ENCODE data around the gene SLC7A10. TPM values are rescaled to one million over a fixed set of nuclear protein-coding genes. Genes with fewer than 3 reads are reported as not detected.

SLC7A10 gene
- total RNA-seq, 2 donors from 2014 or later, result not detected

GRCh38 chr19:33175886-33176669 is 49.6 kb downstream of the SLC7A10 start:
- Histone ChIP-seq H3K4me3 (peak overlapping the region; percentile 98), H3K27ac (peak overlapping the region; percentile 96), H3K27me3 (replicated peaks; ENCODE audit: insufficient read depth) (no peaks in the 10 kb centered on the region), H3K36me3 (no peaks in the 10 kb centered on the region), H3K9me3 (no peaks in the 10 kb centered on the region), H3K4me1 (ENCODE audit: control insufficient read depth in 1 of 2, low read depth in 2 of 2) (peaks cover 16 to 19% of the 10 kb centered on the region in 2 donors)
- no peak for TF ChIP-seq CTCF (IDR thresholded peaks at IDR 0.05)
- ATAC-seq (ENCODE audit: insufficient number of reproducible peaks, low FRiP score, low read depth) (no peak), DNase-seq (ENCODE audit: low spot score) (no peak)

- H3K4me1 ChIP-seq (ENCODE audit: control insufficient read depth in 1 of 2, low read depth in 2 of 2), result peaks cover 16 to 19% of the 10 kb centered on the region in 2 donors
- H3K27me3 ChIP-seq (replicated peaks; ENCODE audit: insufficient read depth), result no peaks in the 10 kb centered on the region
- H3K9me3 ChIP-seq, result no peaks in the 10 kb centered on the region
- H3K4me3 ChIP-seq, result no peak overlapping the region
- no peaks in the 10 kb centered on the region for H3K36me3 ChIP-seq
- ATAC-seq (ENCODE audit: insufficient number of reproducible peaks, low FRiP score, low read depth) (no peak), DNase-seq (ENCODE audit: low spot score) (no peak)
- H3K27ac ChIP-seq, result no peak overlapping the region
- TF ChIP-seq CTCF (IDR thresholded peaks at IDR 0.05), result no peak
These were observed 50.4 kb downstream of the SLC7A10 start for GRCh38 chr19:33175156-33175782.

GRCh38 chr19:33174186-33174585 is 51.5 kb downstream of the SLC7A10 start:
- ATAC-seq (ENCODE audit: insufficient number of reproducible peaks, low FRiP score, low read depth) (no peak), DNase-seq (ENCODE audit: low spot score) (no peak)
- Histone ChIP-seq H3K27me3 (replicated peaks; ENCODE audit: insufficient read depth) (no peaks in the 10 kb centered on the region), H3K4me3 (no peak overlapping the region), H3K36me3 (no peaks in the 10 kb centered on the region), H3K9me3 (no peaks in the 10 kb centered on the region), H3K4me1 (ENCODE audit: control insufficient read depth in 1 of 2, low read depth in 2 of 2) (peaks cover 16 to 19% of the 10 kb centered on the region in 2 donors), H3K27ac (no peak overlapping the region)
- TF ChIP-seq CTCF (IDR thresholded peaks at IDR 0.05), result no peak

- DNase-seq (ENCODE audit: low spot score), result no peak
These were observed 53.7 kb downstream of the SLC7A10 start for GRCh38 chr19:33171916-33172359.

More at GRCh38 chr19:33171916-33172359, 53.7 kb downstream of the SLC7A10 start:
- no peaks in the 10 kb centered on the region for H3K9me3 ChIP-seq
- TF ChIP-seq CTCF (IDR thresholded peaks at IDR 0.05), result no peak
- no peak overlapping the region for H3K4me3 ChIP-seq
- no peaks in the 10 kb centered on the region for H3K27me3 ChIP-seq (replicated peaks; ENCODE audit: insufficient read depth)
- no peaks in the 10 kb centered on the region for H3K36me3 ChIP-seq
- H3K4me1 ChIP-seq (ENCODE audit: control insufficient read depth in 1 of 2, low read depth in 2 of 2), result peaks cover 6 to 9% of the 10 kb centered on the region in 2 donors
- no peak overlapping the region for H3K27ac ChIP-seq
- no peak for ATAC-seq (ENCODE audit: insufficient number of reproducible peaks, low FRiP score, low read depth)

All from thoracic aorta (tissue), 2 donors.